HepG2 (cell line): ENCODE data around the gene HDGF. TPM values are rescaled to one million over a fixed set of nuclear protein-coding genes. Genes with fewer than 3 reads are reported as not detected.
A peak's percentile ranks its signal among the peaks of the same experiment; 100 is the strongest.

Source experiments
- FOSL2 ChIP-seq: sonication (generic); formaldehyde crosslinking; IDR thresholded peaks from 2 replicates; pipeline ENCODE4 v1.4.0; 2020; ENCODE audit warnings: missing genetic modification reagents
- GABPB1 ChIP-seq: IDR thresholded peaks from 2 replicates; pipeline ENCODE4 v1.6.1; 2016; ENCODE audit warnings: mild to moderate bottlenecking, missing genetic modification reagents, moderate library complexity, missing compliant biosample characterization
- IKZF5 ChIP-seq: IDR thresholded peaks from 2 replicates; pipeline ENCODE4 v1.6.1; 2018; ENCODE audit warnings: missing genetic modification reagents, mild to moderate bottlenecking, missing compliant biosample characterization
- ISX ChIP-seq: sonication (generic); formaldehyde crosslinking; conservative IDR thresholded peaks from 2 replicates; pipeline ENCODE4 v1.5.0; 2020; ENCODE audit warnings: missing genetic modification reagents
- KAT7 ChIP-seq: IDR thresholded peaks from 2 replicates; pipeline ENCODE4 v1.6.1; 2018; ENCODE audit warnings: borderline replicate concordance, missing compliant biosample characterization
- KDM5A ChIP-seq: fragments of 200-600 bp; sonication (generic); IDR thresholded peaks from 2 replicates; pipeline ENCODE4 v1.7.0; 2018; ENCODE audit warnings: antibody characterized with exemption, mild to moderate bottlenecking, low read length, borderline replicate concordance
- MXD3 ChIP-seq: IDR thresholded peaks from 2 replicates; pipeline ENCODE4 v1.6.1; 2016; ENCODE audit warnings: mild to moderate bottlenecking, missing biosample characterization, missing genetic modification reagents
- MXI1 ChIP-seq: IDR thresholded peaks from 3 replicates; pipeline ENCODE4 v1.6.1; 2012; ENCODE audit warnings: low read depth, low read length, inconsistent platforms, borderline replicate concordance
- NR2F6 ChIP-seq, 2 experiments: IDR thresholded peaks; 2 replicates each; pipeline ENCODE4 v1.6.1; 2016; ENCODE audit warnings: antibody characterized with exemption in 1 of 2, mild to moderate bottlenecking in 1 of 2
- PRMT3 ChIP-seq: sonication (generic); formaldehyde crosslinking; IDR thresholded peaks from 2 replicates; pipeline ENCODE4 v1.8.1; 2022; ENCODE audit warnings: low read depth, mild to moderate bottlenecking, moderate library complexity, missing genetic modification reagents, borderline replicate concordance
- RBM39 ChIP-seq: fragments of 200-400 bp; formaldehyde crosslinking; IDR thresholded peaks from one replicate; pipeline ENCODE4 v1.6.1; 2018; ENCODE audit warnings: antibody characterized with exemption, mild to moderate bottlenecking, low read depth, low read length; ENCODE audit not compliant: poor library complexity, severe bottlenecking
- RFX3 ChIP-seq: IDR thresholded peaks from 2 replicates; pipeline ENCODE4 v1.6.1; 2016; ENCODE audit warnings: missing biosample characterization, missing genetic modification reagents
- SIN3A ChIP-seq: IDR thresholded peaks from 2 replicates; pipeline ENCODE4 v1.6.1; 2011; ENCODE audit warnings: low read depth, mild to moderate bottlenecking, control low read depth, low read length, borderline replicate concordance
- SKIL ChIP-seq: sonication (generic); formaldehyde crosslinking; IDR thresholded peaks from 2 replicates; pipeline ENCODE4 v1.8.0; 2022; ENCODE audit warnings: missing genetic modification reagents, mild to moderate bottlenecking, moderate library complexity, borderline replicate concordance
- SMARCC2 ChIP-seq: fragments of 450-650 bp; IDR thresholded peaks from 2 replicates; pipeline ENCODE4 v1.6.1; 2017; ENCODE audit warnings: antibody characterized with exemption, mild to moderate bottlenecking
- SOX6 ChIP-seq, 2 experiments: fragments of 450-650 bp in 1 of 2; sonication (generic) in 1 of 2; formaldehyde crosslinking in 1 of 2; IDR thresholded peaks; 2 replicates each; pipeline versions ENCODE4 v1.4.0 to v1.6.1; 2017 to 2020; ENCODE audit warnings: antibody characterized with exemption in 1 of 2, mild to moderate bottlenecking in 1 of 2, missing genetic modification reagents in 1 of 2
- TAF1 ChIP-seq: sonication (generic); formaldehyde crosslinking; IDR thresholded peaks from 2 replicates; pipeline ENCODE4 v1.4.0; 2020; ENCODE audit warnings: missing genetic modification reagents
- TBL1XR1 ChIP-seq: fragments of 150-350 bp; IDR thresholded peaks from 2 replicates; pipeline ENCODE4 v1.6.1; 2014; ENCODE audit warnings: borderline replicate concordance, low read length; ENCODE audit not compliant: partially characterized antibody
- TSC22D2 ChIP-seq: sonication (generic); formaldehyde crosslinking; IDR thresholded peaks from 2 replicates; pipeline ENCODE4 v1.5.1; 2020; ENCODE audit warnings: missing genetic modification reagents, mild to moderate bottlenecking, borderline replicate concordance
- ZBTB39 ChIP-seq: sonication (generic); formaldehyde crosslinking; IDR thresholded peaks from 2 replicates; pipeline ENCODE4 v1.5.0; 2020; ENCODE audit warnings: missing genetic modification reagents
- ZMYM4 ChIP-seq: sonication (generic); formaldehyde crosslinking; IDR thresholded peaks from 2 replicates; pipeline ENCODE4 v1.8.1; 2023; ENCODE audit warnings: mild to moderate bottlenecking, missing genetic modification reagents
- ZNF224 ChIP-seq: sonication (generic); formaldehyde crosslinking; IDR thresholded peaks from 2 replicates; pipeline ENCODE4 v1.5.0; 2020; ENCODE audit warnings: mild to moderate bottlenecking, missing genetic modification reagents
- ZNF740 ChIP-seq: sonication (generic); formaldehyde crosslinking; IDR thresholded peaks from 2 replicates; pipeline ENCODE4 v1.4.0; 2020; ENCODE audit warnings: missing genetic modification reagents
- polyA plus RNA-seq, 8 experiments: library from polyadenylated mRNA; depleted of rRNA in 3 of 8; stranded (reverse) in 7 of 8; unstranded in 1 of 8; fragments of >200 nt; fragmentation: Illumina TruSeq in 4 of 8; extraction: Trizol in 4 of 8; gene quantifications; 2 replicates each; pipeline versions ENCODE4 v1.2.1 to v1.2.3, GENCODE V29; 2011 to 2016; ENCODE audit warnings: low read depth in 4 of 8, missing spikeins in 1 of 8, mixed read lengths in 1 of 8; ENCODE audit not compliant: insufficient read depth in 1 of 8
- total RNA-seq, 5 experiments: library from RNA; depleted of rRNA; stranded (reverse); fragments of >200 nt; fragmentation: Illumina TruSeq; extraction: Trizol; gene quantifications; 2 replicates each; pipeline ENCODE4 v1.2.3, GENCODE V29; 2016; ENCODE audit warnings: low read depth in 1 of 5

The HDGF gene
- total and polyA plus RNA-seq, 2 of the 13 experiments (the other 11 are each of a cell fraction or from before 2014, with no cell fraction given): 156 to 196 TPM

GRCh38 chr1:156767101-156767878 is 15.8 kb upstream of the HDGF start, which contains the start of gene PRCC (continued):
- TF ChIP-seq ZBTB39 (CRISPR knock-in tag) (0 out of 2 replicates have a peak, but pooled peaks have one; percentile 40), SIN3A (peak; percentile 70; the same call in 1 of the 2 replicates), SKIL (CRISPR knock-in tag) (no peak), RFX3 (CRISPR knock-in tag) (0 out of 2 replicates have a peak, but pooled peaks have one; percentile 14), NR2F6 (IDR thresholded peaks at IDR 0.05) (0 out of 2 replicates have a peak, but pooled peaks have one; percentile 10), NR2F6 (CRISPR knock-in tag; IDR thresholded peaks at IDR 0.05) (no peak), MXI1 (peak; percentile 74; the same call in 1 of the 3 replicates), PRMT3 (CRISPR knock-in tag) (no peak), ZMYM4 (CRISPR knock-in tag) (peak; percentile 71; the same call in 1 of the 2 replicates), TSC22D2 (CRISPR knock-in tag) (peak; percentile 46; the same call in 1 of the 2 replicates), ZNF740 (CRISPR knock-in tag) (no peak), GABPB1 (CRISPR knock-in tag) (peak; percentile 93), FOSL2 (peak; percentile 57), RBM39 (peak; percentile 88), ZNF224 (CRISPR knock-in tag) (0 out of 2 replicates have a peak, but pooled peaks have one; percentile 54), TBL1XR1 (peak; percentile 79), KAT7 (CRISPR knock-in tag) (no peak), KDM5A (peak; percentile 91), MXD3 (CRISPR knock-in tag) (peak; percentile 89), ISX (CRISPR knock-in tag) (no peak), SMARCC2 (no peak), TAF1 (peak; percentile 79), SOX6 (IDR thresholded peaks at IDR 0.05) (no peak), SOX6 (CRISPR knock-in tag; IDR thresholded peaks at IDR 0.05) (peak; percentile 51; the same call in 1 of the 2 replicates), IKZF5 (peak; percentile 67; the same call in 1 of the 2 replicates)
